Loucy (cell line): Measurements from ENCODE around the gene CUEDC1.

Source experiments
- CTCF ChIP-seq: fragments of 200-600 bp; sonication (generic); conservative IDR thresholded peaks from 2 replicates; pipeline ENCODE4 v1.5.1; 2014; ENCODE audit warnings: mild to moderate bottlenecking, antibody characterized with exemption, low read length
- EZH2phosphoT487 ChIP-seq: fragments of 200-600 bp; IDR thresholded peaks from 2 replicates; pipeline ENCODE4 v1.6.1; 2018; ENCODE audit warnings: antibody characterized with exemption, mild to moderate bottlenecking, moderate library complexity, borderline replicate concordance

GRCh38 chr17:57902117-57902799 lies 53.0 kb downstream of the CUEDC1 start:
- TF ChIP-seq EZH2phosphoT487 (no peak), CTCF (no peak)
